HepG2 (cell line): ENCODE data around the gene HOXA5. TPM values are rescaled to one million over a fixed set of nuclear protein-coding genes. Genes with fewer than 3 reads are reported as not detected.

Experiments
- ZNF232 ChIP-seq: sonication (generic); formaldehyde crosslinking; IDR thresholded peaks from 2 replicates; pipeline ENCODE4 v1.4.0; 2020; ENCODE audit warnings: missing genetic modification reagents, borderline replicate concordance
- ZNF3 ChIP-seq: IDR thresholded peaks from 2 replicates; pipeline ENCODE4 v1.7.0; 2017; ENCODE audit warnings: inconsistent platforms
- polyA plus RNA-seq, 8 experiments: library from polyadenylated mRNA; depleted of rRNA in 3 of 8; stranded (reverse) in 7 of 8; unstranded in 1 of 8; fragments of >200 nt; fragmentation: Illumina TruSeq in 4 of 8; extraction: Trizol in 4 of 8; gene quantifications; 2 replicates each; pipeline versions ENCODE4 v1.2.1 to v1.2.3, GENCODE V29; 2011 to 2016; ENCODE audit warnings: low read depth in 4 of 8, missing spikeins in 1 of 8, mixed read lengths in 1 of 8; ENCODE audit not compliant: insufficient read depth in 1 of 8
- total RNA-seq, 5 experiments: library from RNA; depleted of rRNA; stranded (reverse); fragments of >200 nt; fragmentation: Illumina TruSeq; extraction: Trizol; gene quantifications; 2 replicates each; pipeline ENCODE4 v1.2.3, GENCODE V29; 2016; ENCODE audit warnings: low read depth in 1 of 5
- TF ChIP-seq, protein P1 (sequence below), 2 experiments: fragments of 450-650 bp in 1 of 2; sonication (generic) in 1 of 2; formaldehyde crosslinking in 1 of 2; IDR thresholded peaks; 2 replicates each; pipeline versions ENCODE4 v1.6.1 to v1.8.0; 2016 to 2022; ENCODE audit warnings: antibody characterized with exemption in 1 of 2, mild to moderate bottlenecking in 1 of 2, missing genetic modification reagents in 1 of 2
- TF ChIP-seq, protein P2 (sequence below): sonication (generic); formaldehyde crosslinking; IDR thresholded peaks from 2 replicates; pipeline ENCODE4 v1.5.0; 2020; ENCODE audit warnings: mild to moderate bottlenecking, missing genetic modification reagents, borderline replicate concordance

HOXA5 gene
- total and polyA plus RNA-seq, 2 of the 13 experiments (the other 11 are each of a cell fraction or from before 2014, with no cell fraction given) = 3.2 to 3.6 TPM

GRCh38 chr7:27179030-27179429, 35.5 kb upstream of the HOXA5 start (continued):
- TF ChIP-seq, protein P1, sequence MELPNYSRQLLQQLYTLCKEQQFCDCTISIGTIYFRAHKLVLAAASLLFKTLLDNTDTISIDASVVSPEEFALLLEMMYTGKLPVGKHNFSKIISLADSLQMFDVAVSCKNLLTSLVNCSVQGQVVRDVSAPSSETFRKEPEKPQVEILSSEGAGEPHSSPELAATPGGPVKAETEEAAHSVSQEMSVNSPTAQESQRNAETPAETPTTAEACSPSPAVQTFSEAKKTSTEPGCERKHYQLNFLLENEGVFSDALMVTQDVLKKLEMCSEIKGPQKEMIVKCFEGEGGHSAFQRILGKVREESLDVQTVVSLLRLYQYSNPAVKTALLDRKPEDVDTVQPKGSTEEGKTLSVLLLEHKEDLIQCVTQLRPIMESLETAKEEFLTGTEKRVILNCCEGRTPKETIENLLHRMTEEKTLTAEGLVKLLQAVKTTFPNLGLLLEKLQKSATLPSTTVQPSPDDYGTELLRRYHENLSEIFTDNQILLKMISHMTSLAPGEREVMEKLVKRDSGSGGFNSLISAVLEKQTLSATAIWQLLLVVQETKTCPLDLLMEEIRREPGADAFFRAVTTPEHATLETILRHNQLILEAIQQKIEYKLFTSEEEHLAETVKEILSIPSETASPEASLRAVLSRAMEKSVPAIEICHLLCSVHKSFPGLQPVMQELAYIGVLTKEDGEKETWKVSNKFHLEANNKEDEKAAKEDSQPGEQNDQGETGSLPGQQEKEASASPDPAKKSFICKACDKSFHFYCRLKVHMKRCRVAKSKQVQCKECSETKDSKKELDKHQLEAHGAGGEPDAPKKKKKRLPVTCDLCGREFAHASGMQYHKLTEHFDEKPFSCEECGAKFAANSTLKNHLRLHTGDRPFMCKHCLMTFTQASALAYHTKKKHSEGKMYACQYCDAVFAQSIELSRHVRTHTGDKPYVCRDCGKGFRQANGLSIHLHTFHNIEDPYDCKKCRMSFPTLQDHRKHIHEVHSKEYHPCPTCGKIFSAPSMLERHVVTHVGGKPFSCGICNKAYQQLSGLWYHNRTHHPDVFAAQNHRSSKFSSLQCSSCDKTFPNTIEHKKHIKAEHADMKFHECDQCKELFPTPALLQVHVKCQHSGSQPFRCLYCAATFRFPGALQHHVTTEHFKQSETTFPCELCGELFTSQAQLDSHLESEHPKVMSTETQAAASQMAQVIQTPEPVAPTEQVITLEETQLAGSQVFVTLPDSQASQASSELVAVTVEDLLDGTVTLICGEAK (IDR thresholded peaks at IDR 0.05) = no peak
- TF ChIP-seq, protein P1 (CRISPR knock-in tag; IDR thresholded peaks at IDR 0.05) = no peak
- TF ChIP-seq, protein P2, sequence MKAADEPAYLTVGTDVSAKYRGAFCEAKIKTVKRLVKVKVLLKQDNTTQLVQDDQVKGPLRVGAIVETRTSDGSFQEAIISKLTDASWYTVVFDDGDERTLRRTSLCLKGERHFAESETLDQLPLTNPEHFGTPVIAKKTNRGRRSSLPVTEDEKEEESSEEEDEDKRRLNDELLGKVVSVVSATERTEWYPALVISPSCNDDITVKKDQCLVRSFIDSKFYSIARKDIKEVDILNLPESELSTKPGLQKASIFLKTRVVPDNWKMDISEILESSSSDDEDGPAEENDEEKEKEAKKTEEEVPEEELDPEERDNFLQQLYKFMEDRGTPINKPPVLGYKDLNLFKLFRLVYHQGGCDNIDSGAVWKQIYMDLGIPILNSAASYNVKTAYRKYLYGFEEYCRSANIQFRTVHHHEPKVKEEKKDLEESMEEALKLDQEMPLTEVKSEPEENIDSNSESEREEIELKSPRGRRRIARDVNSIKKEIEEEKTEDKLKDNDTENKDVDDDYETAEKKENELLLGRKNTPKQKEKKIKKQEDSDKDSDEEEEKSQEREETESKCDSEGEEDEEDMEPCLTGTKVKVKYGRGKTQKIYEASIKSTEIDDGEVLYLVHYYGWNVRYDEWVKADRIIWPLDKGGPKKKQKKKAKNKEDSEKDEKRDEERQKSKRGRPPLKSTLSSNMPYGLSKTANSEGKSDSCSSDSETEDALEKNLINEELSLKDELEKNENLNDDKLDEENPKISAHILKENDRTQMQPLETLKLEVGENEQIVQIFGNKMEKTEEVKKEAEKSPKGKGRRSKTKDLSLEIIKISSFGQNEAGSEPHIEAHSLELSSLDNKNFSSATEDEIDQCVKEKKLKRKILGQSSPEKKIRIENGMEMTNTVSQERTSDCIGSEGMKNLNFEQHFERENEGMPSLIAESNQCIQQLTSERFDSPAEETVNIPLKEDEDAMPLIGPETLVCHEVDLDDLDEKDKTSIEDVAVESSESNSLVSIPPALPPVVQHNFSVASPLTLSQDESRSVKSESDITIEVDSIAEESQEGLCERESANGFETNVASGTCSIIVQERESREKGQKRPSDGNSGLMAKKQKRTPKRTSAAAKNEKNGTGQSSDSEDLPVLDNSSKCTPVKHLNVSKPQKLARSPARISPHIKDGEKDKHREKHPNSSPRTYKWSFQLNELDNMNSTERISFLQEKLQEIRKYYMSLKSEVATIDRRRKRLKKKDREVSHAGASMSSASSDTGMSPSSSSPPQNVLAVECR (CRISPR knock-in tag) = no peak
- TF ChIP-seq ZNF3 (CRISPR knock-in tag) = no peak
- no peak for TF ChIP-seq ZNF232
